VCaP (cell line): ENCODE measurements around the gene CD99L2.

Experiments used
- H3K27ac ChIP-seq: fragments of 450-650 bp; 2 replicates; pipeline ENCODE4 v1.5.1; 2017
- TF ChIP-seq, protein P1 (sequence below): fragments of 450-650 bp; conservative IDR thresholded peaks from 2 replicates; pipeline ENCODE4 v1.5.1; 2017; ENCODE audit warnings: mild to moderate bottlenecking, moderate library complexity

Gene CD99L2

DNA sequence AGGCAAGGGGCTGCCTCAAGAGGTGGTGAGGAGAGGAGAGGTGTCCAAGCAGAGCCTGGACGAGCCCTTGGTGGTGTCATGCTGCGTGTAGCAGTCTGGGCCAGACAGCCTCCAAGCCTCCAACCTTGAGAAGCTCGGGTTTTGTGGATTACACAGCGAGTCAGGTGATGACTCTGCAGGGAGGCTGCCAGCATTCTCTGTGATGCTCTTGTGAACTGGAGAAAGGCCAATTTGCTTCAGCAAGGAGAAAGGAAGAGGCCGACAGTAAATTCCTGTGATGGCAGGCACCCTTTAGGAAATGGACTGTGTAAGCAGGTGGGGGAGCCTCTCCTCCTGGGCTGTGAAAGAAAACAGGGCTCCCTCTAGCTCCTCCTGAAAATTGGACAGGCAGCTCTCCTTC, 36.0 kb upstream of the CD99L2 start:
- TF ChIP-seq, protein P1, sequence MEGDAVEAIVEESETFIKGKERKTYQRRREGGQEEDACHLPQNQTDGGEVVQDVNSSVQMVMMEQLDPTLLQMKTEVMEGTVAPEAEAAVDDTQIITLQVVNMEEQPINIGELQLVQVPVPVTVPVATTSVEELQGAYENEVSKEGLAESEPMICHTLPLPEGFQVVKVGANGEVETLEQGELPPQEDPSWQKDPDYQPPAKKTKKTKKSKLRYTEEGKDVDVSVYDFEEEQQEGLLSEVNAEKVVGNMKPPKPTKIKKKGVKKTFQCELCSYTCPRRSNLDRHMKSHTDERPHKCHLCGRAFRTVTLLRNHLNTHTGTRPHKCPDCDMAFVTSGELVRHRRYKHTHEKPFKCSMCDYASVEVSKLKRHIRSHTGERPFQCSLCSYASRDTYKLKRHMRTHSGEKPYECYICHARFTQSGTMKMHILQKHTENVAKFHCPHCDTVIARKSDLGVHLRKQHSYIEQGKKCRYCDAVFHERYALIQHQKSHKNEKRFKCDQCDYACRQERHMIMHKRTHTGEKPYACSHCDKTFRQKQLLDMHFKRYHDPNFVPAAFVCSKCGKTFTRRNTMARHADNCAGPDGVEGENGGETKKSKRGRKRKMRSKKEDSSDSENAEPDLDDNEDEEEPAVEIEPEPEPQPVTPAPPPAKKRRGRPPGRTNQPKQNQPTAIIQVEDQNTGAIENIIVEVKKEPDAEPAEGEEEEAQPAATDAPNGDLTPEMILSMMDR: no peak
- no peak overlapping the region for H3K27ac ChIP-seq

DNA sequence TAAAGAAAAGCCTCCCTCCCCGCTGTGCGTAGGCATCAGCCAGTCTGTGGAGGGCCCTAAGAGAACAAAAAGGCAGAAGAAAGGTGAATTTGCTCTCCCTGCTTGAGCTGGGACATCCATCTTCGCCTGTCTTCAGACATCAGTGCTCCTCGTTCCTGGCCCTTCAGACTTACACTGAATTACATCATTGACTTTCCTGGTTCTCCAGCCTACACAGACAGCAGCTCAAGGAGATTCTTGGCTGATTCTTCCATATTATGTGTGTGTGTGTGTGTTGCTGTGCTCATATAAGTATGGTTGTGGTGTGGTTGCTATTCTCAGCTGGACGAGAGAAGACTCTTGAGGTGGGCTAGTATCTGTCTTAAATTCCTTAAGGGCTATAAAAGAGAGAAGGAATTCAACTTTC, 35.5 kb upstream of the CD99L2 start:
- no peak overlapping the region for H3K27ac ChIP-seq
- TF ChIP-seq, protein P1: no peak

DNA sequence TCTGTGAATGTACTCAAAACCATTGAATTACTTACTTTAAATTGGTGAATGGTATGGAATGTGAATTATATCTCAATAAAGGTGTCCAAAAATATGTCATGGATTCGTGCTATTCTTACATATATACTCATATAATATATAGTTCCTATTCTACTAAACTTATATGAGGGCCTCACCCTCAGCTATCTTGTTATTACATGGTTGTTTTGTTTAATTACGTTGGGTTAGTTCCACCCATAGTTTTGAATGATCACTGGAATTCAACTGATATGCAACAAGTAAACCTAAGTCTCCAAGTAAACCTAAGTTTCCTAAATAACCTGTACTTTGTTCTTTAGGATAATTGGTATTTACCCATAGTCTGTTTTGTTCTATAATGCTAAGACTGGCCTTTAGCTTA, 30.6 kb upstream of the CD99L2 start:
- TF ChIP-seq, protein P1: no peak
- no peak overlapping the region for H3K27ac ChIP-seq

DNA sequence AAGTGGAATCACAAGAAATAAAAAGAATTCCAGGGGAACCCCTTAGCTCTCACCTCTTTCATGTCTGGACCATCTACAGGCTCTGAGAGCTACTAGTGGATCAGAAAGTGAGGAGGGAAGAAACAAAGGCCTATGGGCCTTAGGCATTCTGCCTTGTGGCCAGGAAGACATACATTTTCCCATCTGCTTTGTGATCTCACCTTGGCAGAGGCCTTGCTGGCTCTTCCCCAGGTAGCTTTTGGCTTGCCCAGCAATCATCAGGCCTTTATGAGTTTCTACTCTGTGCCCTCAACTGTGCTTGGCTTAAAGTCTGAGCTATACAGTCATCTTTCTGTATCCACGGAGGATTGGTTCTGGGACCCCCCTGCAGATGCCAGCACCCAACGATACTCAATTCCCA, 28.3 kb upstream of the CD99L2 start:
- no peak overlapping the region for H3K27ac ChIP-seq
- TF ChIP-seq, protein P1: no peak

DNA sequence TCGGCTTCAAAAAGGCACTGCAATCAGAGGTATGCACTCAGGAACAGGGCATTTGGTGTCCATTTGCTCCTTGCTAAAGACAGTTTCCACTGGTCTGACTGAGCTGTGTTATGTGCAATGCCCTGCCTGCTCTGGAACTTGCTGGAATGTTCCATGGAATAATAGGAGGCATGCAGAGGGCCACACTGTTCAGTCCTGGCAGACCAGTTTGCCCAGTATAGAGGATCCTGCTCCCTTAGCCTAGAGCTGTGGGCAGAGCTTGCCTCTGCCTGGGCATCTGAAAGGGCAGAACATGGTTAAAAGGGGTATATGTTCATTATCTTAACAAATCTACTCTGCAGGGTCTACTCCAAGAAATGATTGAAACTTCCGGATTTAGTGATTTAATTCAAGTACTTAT, 27.8 kb upstream of the CD99L2 start:
- TF ChIP-seq, protein P1: no peak
- no peak overlapping the region for H3K27ac ChIP-seq

DNA sequence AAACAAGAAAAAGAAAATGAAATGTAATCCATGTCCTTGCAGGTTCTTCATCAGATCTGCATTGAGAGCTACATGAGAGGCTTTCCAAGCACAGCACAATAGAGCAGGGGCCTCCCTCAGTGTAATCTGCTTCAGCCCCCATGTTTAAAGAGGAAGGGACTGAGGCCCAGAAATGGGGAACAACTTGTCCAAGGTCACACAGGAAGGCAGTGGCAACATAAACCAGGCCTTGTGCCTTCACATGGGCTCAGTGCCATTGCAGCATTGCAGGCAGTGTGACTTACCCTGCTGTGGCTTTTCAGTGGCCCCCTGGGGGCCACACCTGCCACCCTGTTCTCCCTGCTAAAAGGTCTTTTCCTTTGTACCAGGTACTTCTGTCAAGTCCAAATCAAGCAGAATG, 20.9 kb upstream of the CD99L2 start:
- TF ChIP-seq, protein P1: no peak
- no peak overlapping the region for H3K27ac ChIP-seq

DNA sequence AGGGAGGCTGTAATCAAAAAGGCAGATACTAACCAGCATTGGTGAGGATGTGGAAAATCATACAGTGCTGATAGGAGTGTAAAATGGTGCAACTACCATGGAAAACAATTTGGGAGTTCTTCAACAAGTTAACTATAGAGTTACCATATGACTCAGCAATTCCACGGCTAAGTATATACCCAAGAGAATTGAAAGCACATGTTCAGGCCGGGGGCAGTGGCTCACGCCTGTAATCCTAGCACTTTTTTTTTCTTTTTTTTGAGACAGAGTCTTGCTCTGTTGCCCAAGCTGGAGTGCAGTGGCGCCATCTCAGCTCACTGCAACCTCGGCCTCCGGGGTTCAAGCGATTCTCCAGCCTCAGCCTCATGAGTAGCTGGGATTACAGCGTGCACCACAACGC, 15.0 kb upstream of the CD99L2 start:
- TF ChIP-seq, protein P1: no peak
- no peak overlapping the region for H3K27ac ChIP-seq

DNA sequence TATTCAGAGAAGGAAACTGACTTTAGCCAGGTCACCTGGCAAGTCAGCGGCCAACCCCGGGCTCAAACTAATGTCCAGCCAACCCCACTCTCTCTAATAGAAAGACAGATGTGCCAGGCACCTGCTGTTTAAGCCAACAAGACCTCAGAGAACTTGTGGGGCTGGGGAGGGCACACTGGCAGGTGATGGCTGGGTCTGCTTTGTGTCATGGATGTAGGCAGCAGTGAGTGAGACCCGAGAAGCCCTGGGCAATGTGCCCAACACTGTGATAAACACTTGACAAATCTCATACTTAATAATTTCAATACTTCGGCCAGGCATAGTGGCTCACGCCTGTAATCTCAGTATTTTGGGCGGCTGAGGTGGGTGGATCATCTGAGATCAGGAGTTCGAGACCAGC, 9.0 kb upstream of the CD99L2 start:
- H3K27ac ChIP-seq: no peak overlapping the region
- TF ChIP-seq, protein P1: no peak
